Heart left ventricle (tissue), 13 donors: ENCODE data around the gene ZNF169.

Experiments used
- CTCF ChIP-seq, 12 donors: fragments of 200-600 bp; sonication (generic) in 4 of 12; IDR thresholded peaks; one replicate each; pipeline versions ENCODE4 v1.5.0 to v1.8.0; 2018 to 2022; ENCODE audit warnings: antibody characterized with exemption in 12 of 12, mild to moderate bottlenecking in 5 of 12
- POLR2A ChIP-seq, 2 donors: fragments of 450-650 bp; IDR thresholded peaks; one replicate each; pipeline ENCODE4 v1.6.1; 2017; ENCODE audit warnings: antibody characterized with exemption in 2 of 2, mild to moderate bottlenecking in 2 of 2, moderate library complexity in 2 of 2
- donor health status: ischemic (EF 13 %, LVEDD 7.1; RV severe dilation, severe dysfunction).
- donor health status: DM: no; HTN: yes; CAD: no.
- donor health status: DM: no; HTN: no; CAD: no.
- donor health status: ischemic (EF 25% LVEDD 6.9; RV normal size, moderate dysfunction).
- donor health status: ischemic (EF 25% LVEDD 5.7; RV mildly dilated, moderate dysfunction).
- donor health status: ischemic (EF 35%, LVEDD 5.7; RV mildly dilated, moderate dysfunction).
- donor health status: nonischemic (EF 11% LVEDD 7.7; RV severe dilation, severe dysfunction).
- donor health status: DM: yes; HTN: yes; CAD: no.
- donor health status: PGD.
- donor health status: ischemic (EF 29% LVEDD 5.4; RV normal size, mild dysfunction).
- donor health status: nonischemic (EF 23%, LVEDD 6.1; RV moderate dilation, normal function).

- TF ChIP-seq CTCF (IDR thresholded peaks at IDR 0.05): no peak
- no peak for TF ChIP-seq POLR2A (IDR thresholded peaks at IDR 0.05)
Measured at GRCh38 chr9:94281101-94281500, 22.0 kb downstream of the ZNF169 start.
